WTC11 (cell line): Measurements from ENCODE around the gene SPATC1L. TPM values are rescaled to one million over a fixed set of nuclear protein-coding genes. Genes with fewer than 3 reads are reported as not detected.
A peak's percentile ranks its signal among the peaks of the same experiment; 100 is the strongest.

Experiments used
- ATAC-seq: fragments of 200-7000 bp; cut with Tn5 transposase; 2 replicates; pipeline ENCODE4 v1.10.0; 2021; ENCODE audit warnings: mild to moderate bottlenecking, moderate library complexity
- CTCF ChIA-PET: fragments of 300-600 bp; sonication (Branson Sonifier 250); formaldehyde crosslinking; loops from one replicate; lab custom pipeline; 2021; ENCODE audit warnings: antibody characterized with exemption; lab: Charles Lee
- POLR2A ChIA-PET: fragments of 350-600 bp; sonication (Branson Sonifier 250); formaldehyde crosslinking; loops from one replicate; lab custom pipeline; 2021; ENCODE audit warnings: antibody characterized with exemption; lab: Charles Lee
- DNase-seq: peaks from one replicate; pipeline ENCODE4 v3.0.0; 2021; ENCODE audit warnings: low spot score
- H3K27ac Mint-ChIP-seq: 2 replicates; pipeline ENCODE4 v1.8.0; 2021; ENCODE audit warnings: mixed read lengths
- H3K27me3 Mint-ChIP-seq: 2 replicates; pipeline ENCODE4 v1.8.0; 2021; ENCODE audit warnings: low read depth, mild to moderate bottlenecking, moderate library complexity, mixed read lengths
- H3K36me3 Mint-ChIP-seq: 2 replicates; pipeline ENCODE4 v1.8.0; 2021; ENCODE audit warnings: mixed read lengths
- H3K4me1 Mint-ChIP-seq: 2 replicates; pipeline ENCODE4 v1.8.0; 2022; ENCODE audit warnings: mixed read lengths
- H3K4me3 Mint-ChIP-seq: 2 replicates; pipeline ENCODE4 v1.8.0; 2021; ENCODE audit warnings: mild to moderate bottlenecking, moderate library complexity, mixed read lengths
- H3K9me3 Mint-ChIP-seq: 2 replicates; pipeline ENCODE4 v1.8.0; 2021; ENCODE audit warnings: mixed read lengths
- ERG ChIP-seq: fragments of 250-450 bp; sonication (Bioruptor Pico); IDR thresholded peaks from 2 replicates; pipeline ENCODE4 v1.8.0; 2021; ENCODE audit warnings: mild to moderate bottlenecking
- FOXP4 ChIP-seq: sonication (generic); formaldehyde crosslinking; IDR thresholded peaks from 2 replicates; pipeline ENCODE4 v1.8.0; 2022; ENCODE audit warnings: mild to moderate bottlenecking, missing genetic modification reagents
- HMGA2 ChIP-seq: fragments of 250-450 bp; sonication (Bioruptor Pico); IDR thresholded peaks from 2 replicates; pipeline ENCODE4 v1.4.0; 2021; ENCODE audit warnings: mild to moderate bottlenecking, moderate library complexity
- MLX ChIP-seq: sonication (generic); formaldehyde crosslinking; IDR thresholded peaks from 2 replicates; pipeline ENCODE4 v1.8.1; 2023; ENCODE audit warnings: mild to moderate bottlenecking, missing genetic modification reagents, moderate library complexity
- NFYB ChIP-seq: sonication (generic); formaldehyde crosslinking; conservative IDR thresholded peaks from 2 replicates; pipeline ENCODE4 v1.8.0; 2022; ENCODE audit warnings: low read depth, missing genetic modification reagents
- TCF7 ChIP-seq: sonication (generic); formaldehyde crosslinking; IDR thresholded peaks from 2 replicates; pipeline ENCODE4 v1.8.0; 2022; ENCODE audit warnings: mild to moderate bottlenecking, low read depth, missing genetic modification reagents, moderate library complexity
- ZMAT4 ChIP-seq: fragments of 250-450 bp; sonication (Bioruptor Pico); IDR thresholded peaks from 2 replicates; pipeline ENCODE4 v1.9.0; 2021; ENCODE audit warnings: mild to moderate bottlenecking
- ZNF121 ChIP-seq: sonication (generic); formaldehyde crosslinking; IDR thresholded peaks from 2 replicates; pipeline ENCODE4 v1.8.0; 2023; ENCODE audit warnings: missing genetic modification reagents
- ZNF219 ChIP-seq: sonication (generic); formaldehyde crosslinking; IDR thresholded peaks from 2 replicates; pipeline ENCODE4 v1.8.0; 2023; ENCODE audit warnings: missing genetic modification reagents, mild to moderate bottlenecking, borderline replicate concordance
- ZNF416 ChIP-seq: fragments of 250-450 bp; sonication (Bioruptor Pico); IDR thresholded peaks from 2 replicates; pipeline ENCODE4 v1.9.0; 2021; ENCODE audit warnings: mild to moderate bottlenecking, inconsistent platforms
- total RNA-seq: library from RNA; stranded (reverse); gene quantifications from 3 replicates; pipeline ENCODE4 v1.2.3, GENCODE V29; 2021
- TF ChIP-seq, protein P1 (sequence below): fragments of 250-450 bp; sonication (Bioruptor Pico); IDR thresholded peaks from 2 replicates; pipeline ENCODE4 v1.9.0; 2021; ENCODE audit warnings: moderate library complexity, mild to moderate bottlenecking, inconsistent platforms, borderline replicate concordance
- TF ChIP-seq, protein P2 (sequence below): sonication (generic); formaldehyde crosslinking; IDR thresholded peaks from 2 replicates; pipeline ENCODE4 v1.8.1; 2023; ENCODE audit warnings: mild to moderate bottlenecking, missing genetic modification reagents
- TF ChIP-seq, protein P3 (sequence below): fragments of 250-450 bp; sonication (Bioruptor Pico); IDR thresholded peaks from 2 replicates; pipeline ENCODE4 v1.9.0; 2021; ENCODE audit warnings: mild to moderate bottlenecking, borderline replicate concordance
- TF ChIP-seq, protein P4 (sequence below): sonication (generic); formaldehyde crosslinking; IDR thresholded peaks from 2 replicates; pipeline ENCODE4 v1.8.0; 2022; ENCODE audit warnings: missing genetic modification reagents

SPATC1L gene
- total RNA-seq, 1 experiment from 2014 or later = 61.7 TPM

DNA sequence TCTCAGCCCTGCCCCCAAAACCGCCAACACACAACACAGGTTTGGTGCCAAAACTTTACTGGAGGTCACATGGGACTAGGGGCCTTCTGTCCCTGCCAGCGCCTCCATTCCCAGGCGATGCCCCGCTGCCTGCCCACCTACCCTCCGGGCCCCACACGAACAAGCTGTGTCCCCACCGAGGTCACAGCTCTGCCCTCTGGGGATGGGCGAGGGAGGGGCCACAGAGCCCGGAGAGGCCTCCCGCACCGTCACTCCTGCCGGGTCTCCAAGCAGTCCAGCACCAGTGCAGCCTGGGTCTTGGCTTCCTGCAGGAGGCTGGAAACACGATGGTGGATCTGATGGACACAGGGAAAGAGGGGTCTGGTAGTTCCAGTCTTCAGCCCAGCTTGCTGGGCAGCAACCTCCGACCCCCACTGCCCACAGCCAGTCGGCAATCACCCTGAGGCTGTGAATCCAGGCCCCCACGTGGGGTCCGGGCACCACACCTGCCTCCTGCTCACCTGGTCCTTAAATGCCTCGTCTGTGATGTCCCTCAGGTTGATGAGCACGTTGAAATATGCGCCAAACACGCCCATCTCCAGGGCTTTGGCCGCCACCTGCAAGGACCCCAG lies 47.4 kb downstream of the SPATC1L start (continued):
- TF ChIP-seq HMGA2 (CRISPR knock-in tag) = no peak
- TF ChIP-seq ZNF416 (CRISPR knock-in tag) = no peak
- TF ChIP-seq ERG (CRISPR knock-in tag) = no peak
- TF ChIP-seq, protein P1, sequence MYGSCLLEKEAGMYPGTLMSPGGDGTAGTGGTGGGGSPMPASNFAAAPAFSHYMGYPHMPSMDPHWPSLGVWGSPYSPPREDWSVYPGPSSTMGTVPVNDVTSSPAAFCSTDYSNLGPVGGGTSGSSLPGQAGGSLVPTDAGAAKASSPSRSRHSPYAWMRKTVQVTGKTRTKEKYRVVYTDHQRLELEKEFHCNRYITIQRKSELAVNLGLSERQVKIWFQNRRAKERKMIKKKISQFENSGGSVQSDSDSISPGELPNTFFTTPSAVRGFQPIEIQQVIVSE (CRISPR knock-in tag) = no peak
- TF ChIP-seq, protein P2, sequence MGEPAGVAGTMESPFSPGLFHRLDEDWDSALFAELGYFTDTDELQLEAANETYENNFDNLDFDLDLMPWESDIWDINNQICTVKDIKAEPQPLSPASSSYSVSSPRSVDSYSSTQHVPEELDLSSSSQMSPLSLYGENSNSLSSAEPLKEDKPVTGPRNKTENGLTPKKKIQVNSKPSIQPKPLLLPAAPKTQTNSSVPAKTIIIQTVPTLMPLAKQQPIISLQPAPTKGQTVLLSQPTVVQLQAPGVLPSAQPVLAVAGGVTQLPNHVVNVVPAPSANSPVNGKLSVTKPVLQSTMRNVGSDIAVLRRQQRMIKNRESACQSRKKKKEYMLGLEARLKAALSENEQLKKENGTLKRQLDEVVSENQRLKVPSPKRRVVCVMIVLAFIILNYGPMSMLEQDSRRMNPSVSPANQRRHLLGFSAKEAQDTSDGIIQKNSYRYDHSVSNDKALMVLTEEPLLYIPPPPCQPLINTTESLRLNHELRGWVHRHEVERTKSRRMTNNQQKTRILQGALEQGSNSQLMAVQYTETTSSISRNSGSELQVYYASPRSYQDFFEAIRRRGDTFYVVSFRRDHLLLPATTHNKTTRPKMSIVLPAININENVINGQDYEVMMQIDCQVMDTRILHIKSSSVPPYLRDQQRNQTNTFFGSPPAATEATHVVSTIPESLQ (CRISPR knock-in tag) = no peak
- TF ChIP-seq ZNF121 (CRISPR knock-in tag) = no peak

- Mint-ChIP-seq H3K27me3 (no peaks in the 10 kb centered on the region), H3K36me3 (no peaks in the 10 kb centered on the region), H3K27ac (peak overlapping the region; percentile 11; the same call in 1 of the 2 replicates), H3K4me1 (peaks cover 5% of the 10 kb centered on the region; the same call in 1 of the 2 replicates), H3K9me3 (no peaks in the 10 kb centered on the region), H3K4me3 (no peak overlapping the region)
- POLR2A ChIA-PET = no interaction called here
- CTCF ChIA-PET = interaction anchor here (1.4 kb wide), 1 partner anchor 17 kb away, joined by 6 read pairs; no protein-coding TSS in a partner anchor
- DNase-seq (no peak), ATAC-seq (no peak)
- TF ChIP-seq ZNF219 (CRISPR knock-in tag) (no peak), MLX (CRISPR knock-in tag) (no peak), NFYB (CRISPR knock-in tag) (no peak), ZNF121 (CRISPR knock-in tag) (no peak), TCF7 (no peak), FOXP4 (CRISPR knock-in tag) (no peak), ERG (CRISPR knock-in tag) (no peak), ZMAT4 (CRISPR knock-in tag) (no peak)
- TF ChIP-seq, protein P3, sequence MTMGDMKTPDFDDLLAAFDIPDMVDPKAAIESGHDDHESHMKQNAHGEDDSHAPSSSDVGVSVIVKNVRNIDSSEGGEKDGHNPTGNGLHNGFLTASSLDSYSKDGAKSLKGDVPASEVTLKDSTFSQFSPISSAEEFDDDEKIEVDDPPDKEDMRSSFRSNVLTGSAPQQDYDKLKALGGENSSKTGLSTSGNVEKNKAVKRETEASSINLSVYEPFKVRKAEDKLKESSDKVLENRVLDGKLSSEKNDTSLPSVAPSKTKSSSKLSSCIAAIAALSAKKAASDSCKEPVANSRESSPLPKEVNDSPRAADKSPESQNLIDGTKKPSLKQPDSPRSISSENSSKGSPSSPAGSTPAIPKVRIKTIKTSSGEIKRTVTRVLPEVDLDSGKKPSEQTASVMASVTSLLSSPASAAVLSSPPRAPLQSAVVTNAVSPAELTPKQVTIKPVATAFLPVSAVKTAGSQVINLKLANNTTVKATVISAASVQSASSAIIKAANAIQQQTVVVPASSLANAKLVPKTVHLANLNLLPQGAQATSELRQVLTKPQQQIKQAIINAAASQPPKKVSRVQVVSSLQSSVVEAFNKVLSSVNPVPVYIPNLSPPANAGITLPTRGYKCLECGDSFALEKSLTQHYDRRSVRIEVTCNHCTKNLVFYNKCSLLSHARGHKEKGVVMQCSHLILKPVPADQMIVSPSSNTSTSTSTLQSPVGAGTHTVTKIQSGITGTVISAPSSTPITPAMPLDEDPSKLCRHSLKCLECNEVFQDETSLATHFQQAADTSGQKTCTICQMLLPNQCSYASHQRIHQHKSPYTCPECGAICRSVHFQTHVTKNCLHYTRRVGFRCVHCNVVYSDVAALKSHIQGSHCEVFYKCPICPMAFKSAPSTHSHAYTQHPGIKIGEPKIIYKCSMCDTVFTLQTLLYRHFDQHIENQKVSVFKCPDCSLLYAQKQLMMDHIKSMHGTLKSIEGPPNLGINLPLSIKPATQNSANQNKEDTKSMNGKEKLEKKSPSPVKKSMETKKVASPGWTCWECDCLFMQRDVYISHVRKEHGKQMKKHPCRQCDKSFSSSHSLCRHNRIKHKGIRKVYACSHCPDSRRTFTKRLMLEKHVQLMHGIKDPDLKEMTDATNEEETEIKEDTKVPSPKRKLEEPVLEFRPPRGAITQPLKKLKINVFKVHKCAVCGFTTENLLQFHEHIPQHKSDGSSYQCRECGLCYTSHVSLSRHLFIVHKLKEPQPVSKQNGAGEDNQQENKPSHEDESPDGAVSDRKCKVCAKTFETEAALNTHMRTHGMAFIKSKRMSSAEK = no peak
- TF ChIP-seq, protein P4, sequence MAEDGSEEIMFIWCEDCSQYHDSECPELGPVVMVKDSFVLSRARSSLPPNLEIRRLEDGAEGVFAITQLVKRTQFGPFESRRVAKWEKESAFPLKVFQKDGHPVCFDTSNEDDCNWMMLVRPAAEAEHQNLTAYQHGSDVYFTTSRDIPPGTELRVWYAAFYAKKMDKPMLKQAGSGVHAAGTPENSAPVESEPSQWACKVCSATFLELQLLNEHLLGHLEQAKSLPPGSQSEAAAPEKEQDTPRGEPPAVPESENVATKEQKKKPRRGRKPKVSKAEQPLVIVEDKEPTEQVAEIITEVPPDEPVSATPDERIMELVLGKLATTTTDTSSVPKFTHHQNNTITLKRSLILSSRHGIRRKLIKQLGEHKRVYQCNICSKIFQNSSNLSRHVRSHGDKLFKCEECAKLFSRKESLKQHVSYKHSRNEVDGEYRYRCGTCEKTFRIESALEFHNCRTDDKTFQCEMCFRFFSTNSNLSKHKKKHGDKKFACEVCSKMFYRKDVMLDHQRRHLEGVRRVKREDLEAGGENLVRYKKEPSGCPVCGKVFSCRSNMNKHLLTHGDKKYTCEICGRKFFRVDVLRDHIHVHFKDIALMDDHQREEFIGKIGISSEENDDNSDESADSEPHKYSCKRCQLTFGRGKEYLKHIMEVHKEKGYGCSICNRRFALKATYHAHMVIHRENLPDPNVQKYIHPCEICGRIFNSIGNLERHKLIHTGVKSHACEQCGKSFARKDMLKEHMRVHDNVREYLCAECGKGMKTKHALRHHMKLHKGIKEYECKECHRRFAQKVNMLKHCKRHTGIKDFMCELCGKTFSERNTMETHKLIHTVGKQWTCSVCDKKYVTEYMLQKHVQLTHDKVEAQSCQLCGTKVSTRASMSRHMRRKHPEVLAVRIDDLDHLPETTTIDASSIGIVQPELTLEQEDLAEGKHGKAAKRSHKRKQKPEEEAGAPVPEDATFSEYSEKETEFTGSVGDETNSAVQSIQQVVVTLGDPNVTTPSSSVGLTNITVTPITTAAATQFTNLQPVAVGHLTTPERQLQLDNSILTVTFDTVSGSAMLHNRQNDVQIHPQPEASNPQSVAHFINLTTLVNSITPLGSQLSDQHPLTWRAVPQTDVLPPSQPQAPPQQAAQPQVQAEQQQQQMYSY (CRISPR knock-in tag) = no peak
Measured at GRCh38 chr21:46135782-46136395, 48.4 kb downstream of the SPATC1L start.
